ENCODE data around the gene FTO. TPM values are rescaled to one million over a fixed set of nuclear protein-coding genes. Genes with fewer than 3 reads are reported as not detected.

The FTO gene
- total RNA-seq, 1 donor from 2014 or later, result 65.8 TPM

GRCh38 chr16:53896722-53897121, 192.8 kb downstream of the FTO start:
- ATAC-seq (ENCODE audit: low read depth), result no peak
- POLR2A ChIA-PET, result no interaction called here
- Mint-ChIP-seq H3K4me3 (no peak overlapping the region), H3K36me3 (ENCODE audit: low read depth) (peaks cover 24% of the 10 kb centered on the region), H3K9me3 (no peaks in the 10 kb centered on the region), H3K27ac (no peak overlapping the region), H3K27me3 (no peaks in the 10 kb centered on the region), H3K4me1 (no peaks in the 10 kb centered on the region)
- intact Hi-C loops (cut with micrococcal nuclease), result no loop called here
- CTCF ChIA-PET, result no interaction called here
- TF ChIP-seq, protein P1, sequence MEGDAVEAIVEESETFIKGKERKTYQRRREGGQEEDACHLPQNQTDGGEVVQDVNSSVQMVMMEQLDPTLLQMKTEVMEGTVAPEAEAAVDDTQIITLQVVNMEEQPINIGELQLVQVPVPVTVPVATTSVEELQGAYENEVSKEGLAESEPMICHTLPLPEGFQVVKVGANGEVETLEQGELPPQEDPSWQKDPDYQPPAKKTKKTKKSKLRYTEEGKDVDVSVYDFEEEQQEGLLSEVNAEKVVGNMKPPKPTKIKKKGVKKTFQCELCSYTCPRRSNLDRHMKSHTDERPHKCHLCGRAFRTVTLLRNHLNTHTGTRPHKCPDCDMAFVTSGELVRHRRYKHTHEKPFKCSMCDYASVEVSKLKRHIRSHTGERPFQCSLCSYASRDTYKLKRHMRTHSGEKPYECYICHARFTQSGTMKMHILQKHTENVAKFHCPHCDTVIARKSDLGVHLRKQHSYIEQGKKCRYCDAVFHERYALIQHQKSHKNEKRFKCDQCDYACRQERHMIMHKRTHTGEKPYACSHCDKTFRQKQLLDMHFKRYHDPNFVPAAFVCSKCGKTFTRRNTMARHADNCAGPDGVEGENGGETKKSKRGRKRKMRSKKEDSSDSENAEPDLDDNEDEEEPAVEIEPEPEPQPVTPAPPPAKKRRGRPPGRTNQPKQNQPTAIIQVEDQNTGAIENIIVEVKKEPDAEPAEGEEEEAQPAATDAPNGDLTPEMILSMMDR (IDR thresholded peaks at IDR 0.05), result no peak
- no peak for DNase-seq

DNA sequence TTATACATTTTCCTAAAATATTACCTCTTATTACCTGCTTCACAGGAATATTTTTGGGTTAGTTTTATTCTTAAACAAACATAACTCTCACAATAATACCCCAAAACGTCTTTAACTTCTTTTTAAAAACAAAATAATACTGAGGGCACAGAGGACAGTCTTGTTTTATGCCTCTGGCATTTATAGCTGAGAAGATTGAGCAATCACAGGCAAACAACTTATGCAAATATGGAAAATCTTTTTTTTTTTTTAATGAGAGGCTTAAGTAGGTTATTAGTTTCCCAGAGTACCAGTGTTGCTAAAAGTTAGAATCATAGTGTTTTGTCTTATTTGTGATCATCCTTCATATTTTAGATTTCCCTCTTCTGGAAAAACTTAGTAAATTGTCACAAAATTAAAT, 195.0 kb downstream of the FTO start:
- Mint-ChIP-seq H3K9me3 (no peaks in the 10 kb centered on the region), H3K27me3 (no peaks in the 10 kb centered on the region), H3K4me3 (no peak overlapping the region), H3K27ac (no peak overlapping the region), H3K36me3 (ENCODE audit: low read depth) (peaks cover 23% of the 10 kb centered on the region), H3K4me1 (no peaks in the 10 kb centered on the region)
- no peak for DNase-seq
- ChIA-PET POLR2A (no interaction called here), CTCF (no interaction called here)
- intact Hi-C loops (cut with micrococcal nuclease), result no loop called here
- no peak for ATAC-seq (ENCODE audit: low read depth)
- TF ChIP-seq, protein P1 (IDR thresholded peaks at IDR 0.05), result no peak

- DNase-seq, result no peak
- ChIA-PET CTCF (no interaction called here), POLR2A (no interaction called here)
- ATAC-seq (ENCODE audit: low read depth), result no peak
- H3K27me3 Mint-ChIP-seq, result no peaks in the 10 kb centered on the region
- no peaks in the 10 kb centered on the region for H3K9me3 Mint-ChIP-seq
- peaks cover 23% of the 10 kb centered on the region for H3K36me3 Mint-ChIP-seq (ENCODE audit: low read depth)
- TF ChIP-seq, protein P1 (IDR thresholded peaks at IDR 0.05), result no peak
- H3K4me3 Mint-ChIP-seq, result no peak overlapping the region
- intact Hi-C loops (cut with micrococcal nuclease), result no loop called here
- H3K27ac Mint-ChIP-seq, result no peak overlapping the region
- H3K4me1 Mint-ChIP-seq, result no peaks in the 10 kb centered on the region
These were observed 195.5 kb downstream of the FTO start for GRCh38 chr16:53899431-53899830.

- ATAC-seq (ENCODE audit: low read depth), result no peak
- ChIA-PET POLR2A (no interaction called here), CTCF (interaction anchor here (0.9 kb wide), 1 partner anchor 127 kb away, joined by 3 read pairs; no protein-coding TSS in a partner anchor)
- intact Hi-C loops (cut with micrococcal nuclease), result no loop called here
- DNase-seq, result no peak
- Mint-ChIP-seq H3K27ac (no peak overlapping the region), H3K27me3 (no peaks in the 10 kb centered on the region), H3K9me3 (no peaks in the 10 kb centered on the region), H3K4me3 (no peak overlapping the region), H3K4me1 (no peaks in the 10 kb centered on the region), H3K36me3 (ENCODE audit: low read depth) (peaks cover 29% of the 10 kb centered on the region)
- TF ChIP-seq, protein P1 (IDR thresholded peaks at IDR 0.05), result no peak
These were observed 196.7 kb downstream of the FTO start for GRCh38 chr16:53900667-53901066.

DNA sequence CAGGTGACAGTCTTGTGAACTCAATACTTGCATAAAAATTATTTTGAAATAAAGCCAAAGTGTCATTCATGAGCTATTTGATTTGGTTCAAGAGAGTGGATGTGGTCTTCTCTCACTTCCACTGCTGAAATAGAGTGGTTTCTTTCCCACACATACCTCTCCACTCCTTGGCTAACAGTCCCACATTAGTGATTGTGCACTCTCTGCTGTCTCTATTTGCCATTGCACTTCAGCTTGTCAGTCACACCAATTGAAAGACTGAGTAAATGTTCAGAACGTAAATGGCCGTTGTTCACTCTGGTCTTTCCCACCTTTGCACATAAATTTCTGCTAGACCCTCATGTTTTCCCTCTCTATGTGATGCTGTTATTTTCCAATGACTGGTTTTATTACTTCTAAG, 197.5 kb downstream of the FTO start:
- Mint-ChIP-seq H3K36me3 (ENCODE audit: low read depth) (peaks cover 32% of the 10 kb centered on the region), H3K9me3 (no peaks in the 10 kb centered on the region), H3K4me1 (no peaks in the 10 kb centered on the region), H3K4me3 (no peak overlapping the region), H3K27me3 (no peaks in the 10 kb centered on the region), H3K27ac (no peak overlapping the region)
- TF ChIP-seq, protein P1 (IDR thresholded peaks at IDR 0.05), result no peak
- DNase-seq, result no peak
- intact Hi-C loops (cut with micrococcal nuclease), result no loop called here
- ChIA-PET CTCF (interaction anchor here (0.9 kb wide), 1 partner anchor 128 kb away, joined by 3 read pairs; no protein-coding TSS in a partner anchor), POLR2A (no interaction called here)
- no peak for ATAC-seq (ENCODE audit: low read depth)

Data from activated B cell treated with CpG ODN at 0.5 μM for 24 hours (primary cell).